Stomach (tissue), 9 donors: ENCODE data around the gene TRERF1. TPM values are rescaled to one million over a fixed set of nuclear protein-coding genes. Genes with fewer than 3 reads are reported as not detected.

ENCODE experiments used
- DNase-seq, 2 donors: peaks; one replicate each; pipeline versions ENCODE4 v3.0.0 to v3.0.0-alpha.2; 2013 to 2019
- H3K27ac ChIP-seq, 5 donors: fragments of 200-600 bp in 4 of 5; sonication (generic) in 4 of 5; one replicate each; pipeline ENCODE4 v1.5.1; 2013 to 2019; ENCODE audit warnings: mild to moderate bottlenecking in 1 of 5, moderate library complexity in 1 of 5
- H3K27me3 ChIP-seq, 3 donors: fragments of 200-600 bp; sonication (generic); one replicate each; pipeline ENCODE4 v1.5.1; 2017 to 2019; ENCODE audit warnings: mixed run types in 1 of 3
- H3K36me3 ChIP-seq, 4 donors: fragments of 200-600 bp; sonication (generic); 1 replicate in 3 of 4; 2 replicates in 1 of 4; pipeline ENCODE4 v1.5.1; 2016 to 2019
- H3K4me1 ChIP-seq, 4 donors: fragments of 200-600 bp; sonication (generic); one replicate each; pipeline ENCODE4 v1.5.1; 2016 to 2019
- H3K4me3 ChIP-seq, 4 donors: fragments of 200-600 bp; sonication (generic) in 3 of 4; one replicate each; pipeline ENCODE4 v1.5.1; 2016 to 2019; ENCODE audit warnings: mild to moderate bottlenecking in 1 of 4
- H3K9me3 ChIP-seq, 4 donors: fragments of 200-600 bp; sonication (generic); one replicate each; pipeline ENCODE4 v1.5.1; 2016 to 2019
- EP300 ChIP-seq: sonication (generic); formaldehyde crosslinking; IDR thresholded peaks from one replicate; pipeline ENCODE4 v1.6.1; 2017; ENCODE audit warnings: antibody characterized with exemption
- POLR2A ChIP-seq, 4 donors: fragments of 450-650 bp; IDR thresholded peaks; one replicate each; pipeline ENCODE4 v1.6.1; 2016; ENCODE audit warnings: antibody characterized with exemption in 4 of 4, control low read depth in 2 of 4, mild to moderate bottlenecking in 1 of 4, moderate library complexity in 1 of 4
- POLR2AphosphoS5 ChIP-seq, 3 donors: sonication (generic); formaldehyde crosslinking; IDR thresholded peaks; one replicate each; pipeline ENCODE4 v1.6.1; 2016; ENCODE audit warnings: antibody characterized with exemption in 3 of 3
- WGBS, 5 donors: extraction: QIAGEN DNeasy Blood & Tissue Kit in 3 of 5; methylation state at CpG; one replicate each; pipeline versions ENCODE4 v1.1.5 to v1.1.7; 2013 to 2018; 5-methylcytosine and 5-hydroxymethylcytosine counted together
- intact Hi-C: fragments of 100-400 bp; cut with DNase I; formaldehyde crosslinking; loops from one replicate; pipeline ENCODE4 v1.15.1; 2023; ENCODE audit warnings: low total_unique reads
- polyA plus RNA-seq, 3 donors: library from polyadenylated mRNA; stranded (reverse); fragments of 200-250 nt; gene quantifications; one replicate each; pipeline ENCODE4 v1.2.3, GENCODE V29; 2013
- total RNA-seq, 5 donors: library from RNA; depleted of rRNA; stranded (reverse); fragments of >200 nt; gene quantifications; one replicate each; pipeline versions ENCODE4 v1.1.0 to v1.2.3, GENCODE V29; 2014 to 2016
- TF ChIP-seq, protein P1 (sequence below), 7 experiments: fragments of 450-650 bp in 4 of 7; fragments of 200-600 bp in 3 of 7; sonication (generic) in 3 of 7; IDR thresholded peaks; one replicate each; pipeline ENCODE4 v1.5.1; 2016 to 2019; ENCODE audit warnings: antibody characterized with exemption in 7 of 7, control low read depth in 2 of 7, mild to moderate bottlenecking in 1 of 7
- donor health status: healthy with polysubstance abuse.
- donor health status: Bipolar disorder and iron deficiency.
- donor health status: healthy.

The TRERF1 gene
- total and polyA plus RNA-seq, 8 donors, result 2.1 to 8.1 (median 4.9) TPM

GRCh38 chr6:42237857-42238256 lies 213.9 kb downstream of the TRERF1 start:
- Histone ChIP-seq H3K27me3 (no peaks in the 10 kb centered on the region), H3K9me3 (no peaks in the 10 kb centered on the region), H3K36me3 (peaks cover 0 to 78% (median 52%) of the 10 kb centered on the region in 4 donors), H3K4me1 (peaks cover 0 to 8% (median 0%) of the 10 kb centered on the region in 4 donors), H3K4me3 (no peak overlapping the region), H3K27ac (no peak overlapping the region)
- intact Hi-C loops, result no loop called here
- no peak for DNase-seq
- WGBS, 5 donors, result 95 to 98% (median 97%) methylated on average over 1 of the region's 1 CpG
- TF ChIP-seq POLR2A (IDR thresholded peaks at IDR 0.05), result no peak
- TF ChIP-seq EP300, result no peak
- TF ChIP-seq, protein P1, sequence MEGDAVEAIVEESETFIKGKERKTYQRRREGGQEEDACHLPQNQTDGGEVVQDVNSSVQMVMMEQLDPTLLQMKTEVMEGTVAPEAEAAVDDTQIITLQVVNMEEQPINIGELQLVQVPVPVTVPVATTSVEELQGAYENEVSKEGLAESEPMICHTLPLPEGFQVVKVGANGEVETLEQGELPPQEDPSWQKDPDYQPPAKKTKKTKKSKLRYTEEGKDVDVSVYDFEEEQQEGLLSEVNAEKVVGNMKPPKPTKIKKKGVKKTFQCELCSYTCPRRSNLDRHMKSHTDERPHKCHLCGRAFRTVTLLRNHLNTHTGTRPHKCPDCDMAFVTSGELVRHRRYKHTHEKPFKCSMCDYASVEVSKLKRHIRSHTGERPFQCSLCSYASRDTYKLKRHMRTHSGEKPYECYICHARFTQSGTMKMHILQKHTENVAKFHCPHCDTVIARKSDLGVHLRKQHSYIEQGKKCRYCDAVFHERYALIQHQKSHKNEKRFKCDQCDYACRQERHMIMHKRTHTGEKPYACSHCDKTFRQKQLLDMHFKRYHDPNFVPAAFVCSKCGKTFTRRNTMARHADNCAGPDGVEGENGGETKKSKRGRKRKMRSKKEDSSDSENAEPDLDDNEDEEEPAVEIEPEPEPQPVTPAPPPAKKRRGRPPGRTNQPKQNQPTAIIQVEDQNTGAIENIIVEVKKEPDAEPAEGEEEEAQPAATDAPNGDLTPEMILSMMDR (IDR thresholded peaks at IDR 0.05), result no peak
- TF ChIP-seq POLR2AphosphoS5 (IDR thresholded peaks at IDR 0.05), result no peak

DNA sequence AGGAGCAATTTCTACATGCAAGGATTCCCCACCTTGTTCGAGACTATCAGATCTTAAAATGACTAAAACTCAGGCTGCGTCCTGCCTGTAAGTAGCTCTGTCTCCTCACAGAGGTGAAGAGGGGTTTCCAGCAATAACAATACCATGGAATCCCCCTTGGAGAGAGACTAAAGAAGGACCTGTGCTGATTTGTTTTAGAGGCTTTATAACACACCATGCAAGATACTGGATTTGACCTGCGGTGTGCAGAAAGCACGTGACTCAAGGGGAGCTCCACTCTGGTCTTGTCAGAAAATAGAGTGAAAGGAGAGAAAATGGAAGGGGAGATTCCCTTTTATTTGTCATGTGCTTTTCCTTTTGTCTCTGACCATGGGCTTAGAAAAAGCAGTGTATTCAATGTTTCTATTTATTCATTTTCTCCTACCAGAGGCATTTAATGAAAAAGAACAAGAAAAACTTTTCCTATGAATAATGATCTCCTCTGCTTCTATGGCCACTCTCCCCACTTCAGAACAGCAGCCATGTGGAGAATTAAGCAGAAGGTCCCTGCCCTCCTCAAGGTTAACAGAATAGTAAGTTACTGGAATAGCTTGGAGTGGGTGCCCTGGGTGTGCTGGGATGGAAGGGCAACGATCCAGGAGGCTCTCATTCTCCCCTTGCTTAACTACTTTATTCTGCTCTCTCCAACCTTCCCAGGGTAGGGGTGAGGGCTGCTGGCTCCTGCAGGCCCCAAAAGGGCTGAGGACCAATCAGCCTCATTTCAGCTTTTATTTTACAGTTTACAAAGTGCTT lies 214.8 kb downstream of the TRERF1 start:
- Histone ChIP-seq H3K4me3 (no peak overlapping the region), H3K27me3 (no peaks in the 10 kb centered on the region), H3K4me1 (peaks cover 0 to 8% (median 0%) of the 10 kb centered on the region in 4 donors), H3K27ac (no peak overlapping the region), H3K9me3 (no peaks in the 10 kb centered on the region), H3K36me3 (peaks cover 0 to 78% (median 52%) of the 10 kb centered on the region in 4 donors)
- intact Hi-C loops, result no loop called here
- DNase-seq, result no peak
- 72 to 89% (median 80%) methylated on average over 5 of the region's 5 CpGs for WGBS, 5 donors
- TF ChIP-seq EP300 (no peak), POLR2A (IDR thresholded peaks at IDR 0.05) (no peak), POLR2AphosphoS5 (IDR thresholded peaks at IDR 0.05) (no peak)
- TF ChIP-seq, protein P1 (IDR thresholded peaks at IDR 0.05), result no peak

- H3K27me3 ChIP-seq, result no peaks in the 10 kb centered on the region
- H3K36me3 ChIP-seq, result peaks cover 0 to 78% (median 52%) of the 10 kb centered on the region in 4 donors
- H3K4me1 ChIP-seq, result peaks cover 0 to 8% (median 0%) of the 10 kb centered on the region in 4 donors
- intact Hi-C loops, result no loop called here
- no peak for DNase-seq
- TF ChIP-seq, protein P1 (IDR thresholded peaks at IDR 0.05), result no peak
- TF ChIP-seq EP300, result no peak
- no peak for TF ChIP-seq POLR2AphosphoS5 (IDR thresholded peaks at IDR 0.05)
- TF ChIP-seq POLR2A (IDR thresholded peaks at IDR 0.05), result no peak
- H3K27ac ChIP-seq, result no peak overlapping the region
- no peaks in the 10 kb centered on the region for H3K9me3 ChIP-seq
- no peak overlapping the region for H3K4me3 ChIP-seq
- WGBS, 5 donors, result 79 to 92% (median 90%) methylated on average over 9 of the region's 9 CpGs
Observed at GRCh38 chr6:42236030-42236429, 215.7 kb downstream of the TRERF1 start.

GRCh38 chr6:42232035-42232434 lies 219.7 kb downstream of the TRERF1 start:
- DNase-seq, result no peak
- intact Hi-C loops, result no loop called here
- Histone ChIP-seq H3K27me3 (no peaks in the 10 kb centered on the region), H3K9me3 (no peaks in the 10 kb centered on the region), H3K36me3 (peaks cover 0 to 77% (median 67%) of the 10 kb centered on the region in 4 donors), H3K27ac (no peak overlapping the region), H3K4me3 (no peak overlapping the region), H3K4me1 (peaks cover 0 to 2% (median 0%) of the 10 kb centered on the region in 4 donors)
- TF ChIP-seq POLR2A (IDR thresholded peaks at IDR 0.05), result no peak
- TF ChIP-seq, protein P1 (IDR thresholded peaks at IDR 0.05), result no peak
- no peak for TF ChIP-seq POLR2AphosphoS5 (IDR thresholded peaks at IDR 0.05)
- TF ChIP-seq EP300, result no peak
- 80 to 97% (median 92%) methylated on average over 3 of the region's 3 CpGs for WGBS, 5 donors
